Body of pancreas (tissue), 4 donors: ENCODE data around the gene COG2. TPM values are rescaled to one million over a fixed set of nuclear protein-coding genes. Genes with fewer than 3 reads are reported as not detected.

ENCODE experiments used
- ATAC-seq: fragments of 150-250 bp; one replicate; pipeline ENCODE4 v1.9.1; 2016
- DNase-seq, 4 donors: peaks; one replicate each; pipeline ENCODE4 v3.0.0-alpha.2; 2019
- H3K27ac ChIP-seq, 4 donors: fragments of 200-600 bp; sonication (generic); 1 replicate in 3 of 4; 2 replicates in 1 of 4; pipeline versions ENCODE4 v1.5.1 to v1.6.1; 2016 to 2019; ENCODE audit warnings: mild to moderate bottlenecking in 1 of 4, mixed read lengths in 1 of 4, moderate library complexity in 1 of 4
- H3K27me3 ChIP-seq, 2 donors: fragments of 200-600 bp; sonication (generic); one replicate each; pipeline ENCODE4 v1.6.0; 2016; ENCODE audit warnings: mild to moderate bottlenecking in 1 of 2
- H3K36me3 ChIP-seq, 2 donors: fragments of 200-600 bp; sonication (generic); replicated peaks in 1 of 2; 2 replicates each; pipeline ENCODE4 v1.5.1; 2016; ENCODE audit warnings: low read depth in 2 of 2; ENCODE audit not compliant: insufficient read depth in 1 of 2
- H3K4me1 ChIP-seq: fragments of 200-600 bp; sonication (generic); one replicate; pipeline ENCODE4 v1.6.0; 2016
- H3K4me3 ChIP-seq, 2 donors: fragments of 200-600 bp; sonication (generic); 1 replicate in 1 of 2; 2 replicates in 1 of 2; pipeline ENCODE4 v1.5.1; 2016 to 2019
- H3K9me3 ChIP-seq, 3 donors: fragments of 200-600 bp; sonication (generic); 1 replicate in 2 of 3; 2 replicates in 1 of 3; pipeline ENCODE4 v1.5.1; 2016
- POLR2A ChIP-seq, 3 donors: fragments of 450-650 bp; IDR thresholded peaks; one replicate each; pipeline ENCODE4 v1.6.1; 2016; ENCODE audit warnings: antibody characterized with exemption in 3 of 3, mild to moderate bottlenecking in 2 of 3
- WGBS, 2 donors: methylation state at CpG; one replicate each; pipeline ENCODE4 v1.1.5; 2017; 5-methylcytosine and 5-hydroxymethylcytosine counted together
- intact Hi-C: fragments of 100-400 bp; cut with DNase I; formaldehyde crosslinking; loops from one replicate; pipeline ENCODE4 v1.15.1; 2023
- total RNA-seq, 2 donors: library from RNA; depleted of rRNA; stranded (reverse); fragments of >200 nt; gene quantifications; one replicate each; pipeline ENCODE4 v1.1.0, GENCODE V29; 2016
- TF ChIP-seq, protein P1 (sequence below), 7 experiments: fragments of 450-650 bp in 4 of 7; fragments of 200-600 bp in 3 of 7; sonication (generic) in 3 of 7; IDR thresholded peaks; one replicate each; pipeline ENCODE4 v1.5.1; 2016 to 2019; ENCODE audit warnings: antibody characterized with exemption in 7 of 7

COG2 gene
- total RNA-seq, 2 donors from 2014 or later = 13.7 to 26.0 TPM

DNA sequence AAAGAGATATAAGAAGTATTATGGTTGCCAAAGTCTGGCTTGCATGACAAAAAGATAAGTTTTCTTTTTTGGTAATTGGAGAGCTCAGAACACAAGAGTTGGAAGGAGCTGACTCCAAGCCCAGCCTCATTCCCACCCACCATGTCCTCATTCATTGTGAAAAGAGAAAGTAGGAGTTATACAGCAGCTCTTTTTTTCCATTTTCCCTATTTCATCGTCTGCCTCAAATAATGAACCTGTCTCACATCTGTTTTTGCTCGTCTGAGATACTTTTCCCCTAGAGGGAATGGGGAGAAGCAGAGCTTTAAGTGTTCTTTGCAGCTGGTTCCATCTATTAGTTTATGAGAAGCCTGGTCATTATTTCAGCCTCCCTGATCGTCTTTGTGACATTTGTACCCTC lies 36.9 kb downstream of the COG2 start:
- Histone ChIP-seq H3K36me3 (peaks cover 0 to 10% of the 10 kb centered on the region in 2 donors), H3K27ac (no peak overlapping the region), H3K9me3 (no peaks in the 10 kb centered on the region), H3K27me3 (no peaks in the 10 kb centered on the region), H3K4me3 (no peak overlapping the region), H3K4me1 (peaks cover 25% of the 10 kb centered on the region)
- ATAC-seq (no peak), DNase-seq (no peak)
- TF ChIP-seq, protein P1, sequence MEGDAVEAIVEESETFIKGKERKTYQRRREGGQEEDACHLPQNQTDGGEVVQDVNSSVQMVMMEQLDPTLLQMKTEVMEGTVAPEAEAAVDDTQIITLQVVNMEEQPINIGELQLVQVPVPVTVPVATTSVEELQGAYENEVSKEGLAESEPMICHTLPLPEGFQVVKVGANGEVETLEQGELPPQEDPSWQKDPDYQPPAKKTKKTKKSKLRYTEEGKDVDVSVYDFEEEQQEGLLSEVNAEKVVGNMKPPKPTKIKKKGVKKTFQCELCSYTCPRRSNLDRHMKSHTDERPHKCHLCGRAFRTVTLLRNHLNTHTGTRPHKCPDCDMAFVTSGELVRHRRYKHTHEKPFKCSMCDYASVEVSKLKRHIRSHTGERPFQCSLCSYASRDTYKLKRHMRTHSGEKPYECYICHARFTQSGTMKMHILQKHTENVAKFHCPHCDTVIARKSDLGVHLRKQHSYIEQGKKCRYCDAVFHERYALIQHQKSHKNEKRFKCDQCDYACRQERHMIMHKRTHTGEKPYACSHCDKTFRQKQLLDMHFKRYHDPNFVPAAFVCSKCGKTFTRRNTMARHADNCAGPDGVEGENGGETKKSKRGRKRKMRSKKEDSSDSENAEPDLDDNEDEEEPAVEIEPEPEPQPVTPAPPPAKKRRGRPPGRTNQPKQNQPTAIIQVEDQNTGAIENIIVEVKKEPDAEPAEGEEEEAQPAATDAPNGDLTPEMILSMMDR (IDR thresholded peaks at IDR 0.05) = no peak
- no peak for TF ChIP-seq POLR2A (IDR thresholded peaks at IDR 0.05)
- 74 to 84% methylated on average over 3 of the region's 3 CpGs for WGBS, 2 donors
- intact Hi-C loops = no loop called here

DNA sequence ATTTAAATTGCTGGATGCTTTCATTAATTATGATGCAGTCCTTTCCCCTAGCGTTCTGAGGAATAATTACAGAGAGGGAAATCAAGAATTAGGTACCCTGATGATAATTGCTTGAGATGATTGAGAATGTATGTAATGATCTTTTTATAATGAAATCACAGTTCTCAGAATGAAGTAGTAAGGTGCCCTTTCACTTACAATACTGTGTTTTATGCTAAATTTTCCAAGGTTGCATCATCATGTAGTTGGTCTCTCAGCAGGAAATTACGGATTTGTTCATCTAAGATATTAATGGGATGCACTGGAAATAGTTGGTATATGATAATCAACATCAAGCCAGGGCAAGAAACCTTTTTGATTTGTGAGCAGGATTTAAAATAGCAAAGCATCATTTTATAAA lies 37.5 kb downstream of the COG2 start:
- ATAC-seq (no peak), DNase-seq (no peak)
- Histone ChIP-seq H3K27ac (no peak overlapping the region), H3K36me3 (peaks cover 0 to 12% of the 10 kb centered on the region in 2 donors), H3K4me3 (no peak overlapping the region), H3K27me3 (no peaks in the 10 kb centered on the region), H3K9me3 (no peaks in the 10 kb centered on the region), H3K4me1 (peaks cover 25% of the 10 kb centered on the region)
- 89 to 92% methylated on average over 2 of the region's 2 CpGs for WGBS, 2 donors
- intact Hi-C loops = no loop called here
- TF ChIP-seq, protein P1 (IDR thresholded peaks at IDR 0.05) = no peak
- TF ChIP-seq POLR2A (IDR thresholded peaks at IDR 0.05) = no peak

DNA sequence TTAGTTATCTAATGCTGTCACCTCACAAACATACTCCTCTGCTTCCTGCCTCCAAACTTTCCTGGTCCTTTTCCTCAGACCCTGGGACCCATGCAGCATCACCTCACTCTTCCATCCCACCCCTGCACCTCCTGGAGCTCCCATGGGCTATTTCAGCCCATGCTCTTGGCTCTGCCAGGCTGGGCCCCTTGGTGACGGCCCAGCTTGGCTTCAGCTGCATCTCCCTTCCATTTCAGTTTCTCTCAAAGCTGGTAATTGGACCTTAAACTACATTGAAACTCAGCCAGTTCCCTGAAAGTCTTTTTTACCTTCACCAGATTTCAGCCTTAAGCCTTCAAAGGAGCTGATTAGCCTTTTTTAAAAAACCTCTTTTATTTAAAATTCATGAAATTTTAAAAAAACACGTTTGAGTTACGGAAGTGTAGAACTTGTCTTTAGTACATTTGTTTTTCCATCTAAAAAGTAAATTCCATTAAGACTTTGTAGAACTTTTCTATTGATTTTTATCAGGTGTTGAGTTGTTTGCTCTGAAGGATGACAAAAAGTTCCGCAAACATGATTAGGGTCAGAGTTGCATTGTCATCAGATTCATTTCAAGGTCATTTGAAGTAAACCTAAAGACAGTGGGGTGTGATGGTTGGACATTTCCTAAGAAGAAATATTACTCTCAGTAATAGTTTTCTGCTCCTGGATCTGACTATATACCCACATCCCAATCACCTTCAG lies 38.2 kb downstream of the COG2 start:
- ATAC-seq (no peak), DNase-seq (no peak)
- Histone ChIP-seq H3K36me3 (peaks cover 0 to 16% of the 10 kb centered on the region in 2 donors), H3K4me3 (no peak overlapping the region), H3K4me1 (peaks cover 25% of the 10 kb centered on the region), H3K27ac (no peak overlapping the region), H3K9me3 (no peaks in the 10 kb centered on the region), H3K27me3 (no peaks in the 10 kb centered on the region)
- intact Hi-C loops = no loop called here
- 21 to 38% methylated on average over 4 of the region's 4 CpGs for WGBS, 2 donors
- TF ChIP-seq, protein P1 (IDR thresholded peaks at IDR 0.05) = no peak
- no peak for TF ChIP-seq POLR2A (IDR thresholded peaks at IDR 0.05)

DNA sequence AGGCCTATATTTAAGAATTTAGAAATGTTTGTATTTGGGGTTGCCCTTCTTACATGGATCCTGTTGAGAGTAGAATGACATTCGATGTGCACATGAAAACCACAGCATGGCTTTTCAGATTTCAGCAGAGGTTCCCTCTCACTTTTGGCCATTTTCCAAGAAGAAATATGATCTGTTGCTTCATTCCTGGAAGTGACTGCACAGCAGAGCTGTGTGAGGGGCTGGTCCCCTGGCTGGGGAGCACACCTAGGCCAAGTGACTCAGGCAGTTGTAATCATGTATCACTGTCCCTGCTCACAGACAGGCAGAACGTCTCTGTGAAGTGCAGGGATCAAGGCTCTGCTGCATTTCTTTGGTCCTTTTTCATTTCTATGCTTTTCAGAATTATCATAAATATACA lies 39.3 kb downstream of the COG2 start:
- H3K4me1 ChIP-seq = peaks cover 25% of the 10 kb centered on the region
- no peak overlapping the region for H3K4me3 ChIP-seq
- intact Hi-C loops = no loop called here
- no peaks in the 10 kb centered on the region for H3K27me3 ChIP-seq
- peak in 1 of 3 donors; percentile 6 for TF ChIP-seq POLR2A (IDR thresholded peaks at IDR 0.05)
- TF ChIP-seq, protein P1 (IDR thresholded peaks at IDR 0.05) = no peak
- no peaks in the 10 kb centered on the region for H3K9me3 ChIP-seq
- 19 to 27% methylated on average over 2 of the region's 2 CpGs for WGBS, 2 donors
- ATAC-seq (peak; percentile 82), DNase-seq (peak; percentile 21 to 69 (median 50))
- peak overlapping the region in 1 of 4 donors; percentile 26 for H3K27ac ChIP-seq
- peaks cover 0 to 24% of the 10 kb centered on the region in 2 donors for H3K36me3 ChIP-seq

DNA sequence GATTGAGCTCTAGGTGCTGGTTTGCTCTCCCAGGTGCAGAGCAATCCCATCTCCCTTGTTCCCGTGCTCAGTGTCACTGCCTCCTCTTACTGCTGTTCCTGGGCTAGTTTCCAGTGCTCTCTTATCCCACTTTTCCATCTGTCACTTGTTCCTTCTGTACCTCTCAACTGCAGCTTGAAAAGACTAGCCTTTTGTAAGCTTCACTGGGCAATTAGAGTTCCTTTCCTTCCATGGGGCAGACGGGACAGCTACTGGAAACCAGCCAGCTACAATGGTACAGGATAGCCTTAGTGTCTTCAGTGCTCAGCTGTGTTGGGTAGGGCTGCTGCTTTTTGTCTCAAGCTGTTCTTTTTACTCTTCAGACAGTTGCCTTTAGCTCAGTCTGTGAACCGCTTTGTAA lies 40.0 kb downstream of the COG2 start:
- intact Hi-C loops = no loop called here
- no peaks in the 10 kb centered on the region for H3K27me3 ChIP-seq
- H3K4me1 ChIP-seq = peaks cover 25% of the 10 kb centered on the region
- peaks cover 0 to 29% of the 10 kb centered on the region in 2 donors for H3K36me3 ChIP-seq
- DNase-seq (peak in 1 of 4 donors; percentile 25), ATAC-seq (no peak)
- H3K9me3 ChIP-seq = no peaks in the 10 kb centered on the region
- H3K27ac ChIP-seq = peak overlapping the region in 1 of 4 donors; percentile 33
- WGBS, 2 donors = 44 to 55% methylated on average over 3 of the region's 3 CpGs
- H3K4me3 ChIP-seq = no peak overlapping the region
- no peak for TF ChIP-seq POLR2A (IDR thresholded peaks at IDR 0.05)
- TF ChIP-seq, protein P1 (IDR thresholded peaks at IDR 0.05) = no peak
